Measurements from ENCODE around the gene ERC1.

GRCh38 chr12:1488908-1489381, 497.9 kb downstream of the ERC1 start:
- TF ChIP-seq, protein P1, sequence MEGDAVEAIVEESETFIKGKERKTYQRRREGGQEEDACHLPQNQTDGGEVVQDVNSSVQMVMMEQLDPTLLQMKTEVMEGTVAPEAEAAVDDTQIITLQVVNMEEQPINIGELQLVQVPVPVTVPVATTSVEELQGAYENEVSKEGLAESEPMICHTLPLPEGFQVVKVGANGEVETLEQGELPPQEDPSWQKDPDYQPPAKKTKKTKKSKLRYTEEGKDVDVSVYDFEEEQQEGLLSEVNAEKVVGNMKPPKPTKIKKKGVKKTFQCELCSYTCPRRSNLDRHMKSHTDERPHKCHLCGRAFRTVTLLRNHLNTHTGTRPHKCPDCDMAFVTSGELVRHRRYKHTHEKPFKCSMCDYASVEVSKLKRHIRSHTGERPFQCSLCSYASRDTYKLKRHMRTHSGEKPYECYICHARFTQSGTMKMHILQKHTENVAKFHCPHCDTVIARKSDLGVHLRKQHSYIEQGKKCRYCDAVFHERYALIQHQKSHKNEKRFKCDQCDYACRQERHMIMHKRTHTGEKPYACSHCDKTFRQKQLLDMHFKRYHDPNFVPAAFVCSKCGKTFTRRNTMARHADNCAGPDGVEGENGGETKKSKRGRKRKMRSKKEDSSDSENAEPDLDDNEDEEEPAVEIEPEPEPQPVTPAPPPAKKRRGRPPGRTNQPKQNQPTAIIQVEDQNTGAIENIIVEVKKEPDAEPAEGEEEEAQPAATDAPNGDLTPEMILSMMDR (IDR thresholded peaks at IDR 0.05; ENCODE audit: low read depth, low read length, poor library complexity, severe bottlenecking): no peak
- no peak for TF ChIP-seq EZH2phosphoT487 (IDR thresholded peaks at IDR 0.05; ENCODE audit: borderline replicate concordance, low read length)

All from DOHH2 (cell line).